ENCODE measurements around the gene AJUBA. TPM values are rescaled to one million over a fixed set of nuclear protein-coding genes. Genes with fewer than 3 reads are reported as not detected.

Gene AJUBA
- total RNA-seq, 1 donor from 2014 or later, result 146 TPM

GRCh38 chr14:22928237-22929103 is 53.9 kb downstream of the AJUBA start:
- Histone ChIP-seq H2AFZ (ENCODE audit: low read depth, low read length) (peak overlapping the region; percentile 90), H3K4me3 (ENCODE audit: insufficient read depth, low read depth, low read length) (peak overlapping the region; percentile 93), H3K9ac (ENCODE audit: low read length) (peak overlapping the region; percentile 96), H3K4me2 (ENCODE audit: low read length) (peak overlapping the region; percentile 99), H3K4me1 (ENCODE audit: insufficient read depth, low read length) (peaks cover 16% of the 10 kb centered on the region), H3K27ac (ENCODE audit: low read depth, low read length) (peak overlapping the region; percentile 90), H3K79me2 (ENCODE audit: insufficient read depth, low read length) (peaks cover 30% of the 10 kb centered on the region), H4K20me1 (ENCODE audit: insufficient read depth, low read length) (peaks cover 3% of the 10 kb centered on the region), H3K9me3 (ENCODE audit: insufficient read depth, low read depth, low read length) (no peaks in the 10 kb centered on the region), H3K27me3 (ENCODE audit: insufficient read depth, low read length) (no peaks in the 10 kb centered on the region), H3K36me3 (ENCODE audit: insufficient read depth, low read length) (peaks cover 21% of the 10 kb centered on the region)
- Mint-ChIP-seq H3K36me3 (ENCODE audit: low read depth, unreplicated experiment) (peaks cover 19% of the 10 kb centered on the region), H3K27ac (ENCODE audit: unreplicated experiment) (no peak overlapping the region), H3K9me3 (ENCODE audit: unreplicated experiment) (no peaks in the 10 kb centered on the region), H3K4me3 (ENCODE audit: unreplicated experiment) (no peak overlapping the region), H3K27me3 (ENCODE audit: low read depth, unreplicated experiment) (no peaks in the 10 kb centered on the region), H3K4me1 (ENCODE audit: low read depth, unreplicated experiment) (peaks cover 5% of the 10 kb centered on the region)
- no peak for TF ChIP-seq EZH2 (IDR thresholded peaks at IDR 0.05; ENCODE audit: insufficient read depth, low read length)
- TF ChIP-seq, protein P1, sequence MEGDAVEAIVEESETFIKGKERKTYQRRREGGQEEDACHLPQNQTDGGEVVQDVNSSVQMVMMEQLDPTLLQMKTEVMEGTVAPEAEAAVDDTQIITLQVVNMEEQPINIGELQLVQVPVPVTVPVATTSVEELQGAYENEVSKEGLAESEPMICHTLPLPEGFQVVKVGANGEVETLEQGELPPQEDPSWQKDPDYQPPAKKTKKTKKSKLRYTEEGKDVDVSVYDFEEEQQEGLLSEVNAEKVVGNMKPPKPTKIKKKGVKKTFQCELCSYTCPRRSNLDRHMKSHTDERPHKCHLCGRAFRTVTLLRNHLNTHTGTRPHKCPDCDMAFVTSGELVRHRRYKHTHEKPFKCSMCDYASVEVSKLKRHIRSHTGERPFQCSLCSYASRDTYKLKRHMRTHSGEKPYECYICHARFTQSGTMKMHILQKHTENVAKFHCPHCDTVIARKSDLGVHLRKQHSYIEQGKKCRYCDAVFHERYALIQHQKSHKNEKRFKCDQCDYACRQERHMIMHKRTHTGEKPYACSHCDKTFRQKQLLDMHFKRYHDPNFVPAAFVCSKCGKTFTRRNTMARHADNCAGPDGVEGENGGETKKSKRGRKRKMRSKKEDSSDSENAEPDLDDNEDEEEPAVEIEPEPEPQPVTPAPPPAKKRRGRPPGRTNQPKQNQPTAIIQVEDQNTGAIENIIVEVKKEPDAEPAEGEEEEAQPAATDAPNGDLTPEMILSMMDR (IDR thresholded peaks at IDR 0.05; ENCODE audit: insufficient read depth, low read depth, low read length), result no peak
- FAIRE-seq (no peak), DNase-seq (ENCODE audit: low read depth) (no peak)

DNA sequence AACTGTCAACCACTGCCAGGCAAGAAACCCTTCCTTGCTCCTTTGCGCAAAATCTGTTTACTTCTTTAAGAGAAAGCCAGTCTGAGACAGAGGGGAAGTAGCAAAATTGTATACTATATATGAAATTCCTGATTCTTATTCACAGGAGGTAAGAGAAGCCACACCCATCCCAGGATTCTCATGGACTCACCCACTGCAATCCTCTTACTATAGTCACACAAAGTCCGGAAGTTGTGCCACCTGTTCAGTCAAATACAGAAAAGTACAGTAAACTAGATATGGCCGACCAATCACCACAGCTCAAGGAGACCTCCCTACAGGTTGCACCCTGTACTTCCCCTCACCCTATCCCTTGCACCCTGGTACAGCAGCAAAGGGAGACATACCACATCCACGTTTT is 56.0 kb downstream of the AJUBA start:
- H3K9me3 ChIP-seq (ENCODE audit: insufficient read depth, low read depth, low read length), result no peaks in the 10 kb centered on the region
- Mint-ChIP-seq H3K9me3 (ENCODE audit: unreplicated experiment) (no peaks in the 10 kb centered on the region), H3K4me3 (ENCODE audit: unreplicated experiment) (peak overlapping the region; percentile 4), H3K27me3 (ENCODE audit: low read depth, unreplicated experiment) (no peaks in the 10 kb centered on the region), H3K27ac (ENCODE audit: unreplicated experiment) (no peak overlapping the region), H3K36me3 (ENCODE audit: low read depth, unreplicated experiment) (peaks cover 32% of the 10 kb centered on the region), H3K4me1 (ENCODE audit: low read depth, unreplicated experiment) (peaks cover 15% of the 10 kb centered on the region)
- no peak overlapping the region for H3K9ac ChIP-seq (ENCODE audit: low read length)
- H3K4me3 ChIP-seq (ENCODE audit: insufficient read depth, low read depth, low read length), result no peak overlapping the region
- H4K20me1 ChIP-seq (ENCODE audit: insufficient read depth, low read length), result peaks cover 3% of the 10 kb centered on the region
- DNase-seq (ENCODE audit: low read depth), result peak; percentile 21
- TF ChIP-seq, protein P1 (IDR thresholded peaks at IDR 0.05; ENCODE audit: insufficient read depth, low read depth, low read length), result no peak
- no peak for TF ChIP-seq EZH2 (IDR thresholded peaks at IDR 0.05; ENCODE audit: insufficient read depth, low read length)
- FAIRE-seq, result no peak
- H3K79me2 ChIP-seq (ENCODE audit: insufficient read depth, low read length), result peaks cover 30% of the 10 kb centered on the region
- H3K4me2 ChIP-seq (ENCODE audit: low read length), result peak overlapping the region; percentile 23
- peaks cover 16% of the 10 kb centered on the region for H3K4me1 ChIP-seq (ENCODE audit: insufficient read depth, low read length)
- peaks cover 35% of the 10 kb centered on the region for H3K36me3 ChIP-seq (ENCODE audit: insufficient read depth, low read length)
- H3K27ac ChIP-seq (ENCODE audit: low read depth, low read length), result no peak overlapping the region
- H2AFZ ChIP-seq (ENCODE audit: low read depth, low read length), result no peak overlapping the region
- H3K27me3 ChIP-seq (ENCODE audit: insufficient read depth, low read length), result no peaks in the 10 kb centered on the region

DNA sequence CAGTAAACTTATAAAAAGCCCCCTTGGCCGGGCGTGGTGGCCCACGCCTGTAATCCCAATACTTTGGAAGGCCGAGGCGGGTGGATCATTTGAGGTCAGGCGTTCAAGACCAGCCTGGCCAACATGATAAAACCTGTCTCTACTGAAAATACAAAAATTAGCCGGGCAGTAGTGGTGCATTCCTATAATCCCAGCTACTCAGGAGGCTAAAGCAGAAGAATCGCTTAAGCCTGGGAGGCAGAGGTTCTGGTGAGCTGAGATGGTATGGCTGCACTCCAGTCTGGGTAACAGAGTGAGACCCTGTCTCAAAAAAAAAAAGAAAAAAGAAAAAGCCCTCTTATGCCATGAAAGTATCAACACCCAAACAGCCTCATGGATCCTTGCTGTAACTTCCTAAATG is 56.8 kb downstream of the AJUBA start:
- H3K4me1 Mint-ChIP-seq (ENCODE audit: low read depth, unreplicated experiment), result peaks cover 17% of the 10 kb centered on the region
- H3K36me3 Mint-ChIP-seq (ENCODE audit: low read depth, unreplicated experiment), result peaks cover 37% of the 10 kb centered on the region
- DNase-seq (ENCODE audit: low read depth), result no peak
- Histone ChIP-seq H3K4me1 (ENCODE audit: insufficient read depth, low read length) (peaks cover 16% of the 10 kb centered on the region), H3K36me3 (ENCODE audit: insufficient read depth, low read length) (peaks cover 41% of the 10 kb centered on the region), H3K4me2 (ENCODE audit: low read length) (no peak overlapping the region), H3K4me3 (ENCODE audit: insufficient read depth, low read depth, low read length) (no peak overlapping the region), H4K20me1 (ENCODE audit: insufficient read depth, low read length) (peaks cover 3% of the 10 kb centered on the region), H3K27me3 (ENCODE audit: insufficient read depth, low read length) (no peaks in the 10 kb centered on the region), H3K79me2 (ENCODE audit: insufficient read depth, low read length) (peaks cover 30% of the 10 kb centered on the region), H3K9me3 (ENCODE audit: insufficient read depth, low read depth, low read length) (no peaks in the 10 kb centered on the region), H2AFZ (ENCODE audit: low read depth, low read length) (no peak overlapping the region), H3K27ac (ENCODE audit: low read depth, low read length) (no peak overlapping the region), H3K9ac (ENCODE audit: low read length) (no peak overlapping the region)
- H3K27me3 Mint-ChIP-seq (ENCODE audit: low read depth, unreplicated experiment), result no peaks in the 10 kb centered on the region
- TF ChIP-seq EZH2 (IDR thresholded peaks at IDR 0.05; ENCODE audit: insufficient read depth, low read length), result no peak
- TF ChIP-seq, protein P1 (IDR thresholded peaks at IDR 0.05; ENCODE audit: insufficient read depth, low read depth, low read length), result no peak
- H3K27ac Mint-ChIP-seq (ENCODE audit: unreplicated experiment), result no peak overlapping the region
- H3K9me3 Mint-ChIP-seq (ENCODE audit: unreplicated experiment), result no peaks in the 10 kb centered on the region
- no peak for FAIRE-seq
- H3K4me3 Mint-ChIP-seq (ENCODE audit: unreplicated experiment), result no peak overlapping the region
